Activated CD4-positive, alpha-beta T cell treated with anti-CD3 and anti-CD28 coated beads, Interleukin-2, amount 50 U/mL, for 1 hour (primary cell): ENCODE results near the gene BLZF1.
"Not testable (repeated sequence)": the region's sequence is repeated elsewhere in the genome, so short reads cannot be mapped to it uniquely, and the experiment has no call there.

ENCODE experiments used
- DNase-seq: peaks from one replicate; pipeline ENCODE4 v3.0.0-alpha.2; 2020

BLZF1 gene

GRCh38 chr1:169367686-169368405 is at the start of gene BLZF1, which contains the start of gene NME7:
Gene BLZF1 (plus strand): TSS chr1:169368195. CDS start chr1:169369523, 1,328 bp downstream.
Gene NME7 (minus strand): TSS chr1:169367797. CDS start chr1:169367710, 87 bp downstream.
- DNase-seq: peak; percentile 98

- DNase-seq: no peak
These were observed 49.3 kb upstream of the BLZF1 start for GRCh38 chr1:169318536-169319244.

- DNase-seq: no peak
These were observed 46.5 kb upstream of the BLZF1 start for GRCh38 chr1:169321539-169321938.

GRCh38 chr1:169322138-169322537 is 45.9 kb upstream of the BLZF1 start:
- no peak for DNase-seq

GRCh38 chr1:169325117-169325516 is 42.9 kb upstream of the BLZF1 start:
- DNase-seq: no peak

- DNase-seq: no peak
These were observed 41.6 kb upstream of the BLZF1 start for GRCh38 chr1:169326261-169326955.

GRCh38 chr1:169326956-169327268 is 41.1 kb upstream of the BLZF1 start:
- DNase-seq: no peak

GRCh38 chr1:169327875-169328274 is 40.1 kb upstream of the BLZF1 start:
- DNase-seq: no peak

GRCh38 chr1:169329383-169329782 is 38.6 kb upstream of the BLZF1 start:
- DNase-seq: no peak

GRCh38 chr1:169330927-169331326 is 37.1 kb upstream of the BLZF1 start:
- DNase-seq: no peak

GRCh38 chr1:169334727-169335126 is 33.3 kb upstream of the BLZF1 start:
- DNase-seq: not testable (repeated sequence)

GRCh38 chr1:169336947-169337715 is 30.9 kb upstream of the BLZF1 start:
- DNase-seq: not testable (repeated sequence)

GRCh38 chr1:169338617-169339016 is 29.4 kb upstream of the BLZF1 start:
- DNase-seq: no peak

- no peak for DNase-seq
These were observed 28.2 kb upstream of the BLZF1 start for GRCh38 chr1:169339773-169340172.

GRCh38 chr1:169340882-169341281 is 27.1 kb upstream of the BLZF1 start:
- no peak for DNase-seq

GRCh38 chr1:169342096-169342495 is 25.9 kb upstream of the BLZF1 start:
- DNase-seq: not testable (repeated sequence)

GRCh38 chr1:169345511-169345910 is 22.5 kb upstream of the BLZF1 start:
- DNase-seq: no peak

GRCh38 chr1:169346036-169346589 is 21.9 kb upstream of the BLZF1 start:
- DNase-seq: no peak

GRCh38 chr1:169347688-169348382 is 20.2 kb upstream of the BLZF1 start:
- DNase-seq: no peak

GRCh38 chr1:169348383-169349036 is 19.5 kb upstream of the BLZF1 start:
- DNase-seq: no peak

- DNase-seq: no peak
These were observed 7.6 kb upstream of the BLZF1 start for GRCh38 chr1:169360415-169360814.

GRCh38 chr1:169361281-169361680 is 6.7 kb upstream of the BLZF1 start:
- no peak for DNase-seq
